GM21423 (cell line): ENCODE results near the gene ELP5.

Experiments
- ATAC-seq: cut with Tn5 transposase; IDR thresholded peaks from one replicate; pipeline ENCODE4 v1.9.1; 2021; ENCODE audit warnings: mild to moderate bottlenecking, moderate library complexity; ENCODE audit not compliant: unreplicated experiment

Gene ELP5

GRCh38 chr17:7218758-7219157 lies 33.3 kb upstream of the ELP5 start:
- no peak for ATAC-seq

- ATAC-seq: no peak
These were observed 32.7 kb upstream of the ELP5 start for GRCh38 chr17:7219229-7219811.

- ATAC-seq: peak; percentile 70
These were observed 32.0 kb upstream of the ELP5 start, which contains the start of the genes ACADVL and DLG4 for GRCh38 chr17:7219812-7220592. Gene ACADVL, plus strand, starts transcription at chr17:7219938. Its CDS starts 47 bp downstream, at chr17:7219985. Gene DLG4, minus strand, starts transcription at chr17:7219836.

- ATAC-seq: no peak
These were observed 31.3 kb upstream of the ELP5 start for GRCh38 chr17:7220593-7221277.

GRCh38 chr17:7221278-7222092 lies 30.5 kb upstream of the ELP5 start:
- no peak for ATAC-seq

- no peak for ATAC-seq
These were observed 29.7 kb upstream of the ELP5 start for GRCh38 chr17:7222093-7222971.

- no peak for ATAC-seq
These were observed 29.1 kb upstream of the ELP5 start for GRCh38 chr17:7222972-7223292.

GRCh38 chr17:7223375-7223774 lies 28.6 kb upstream of the ELP5 start:
- ATAC-seq: no peak

- ATAC-seq: no peak
These were observed 27.9 kb upstream of the ELP5 start for GRCh38 chr17:7224110-7224509.

GRCh38 chr17:7224661-7225111 lies 27.3 kb upstream of the ELP5 start:
- ATAC-seq: no peak

GRCh38 chr17:7225711-7226331 lies 26.2 kb upstream of the ELP5 start:
- no peak for ATAC-seq

GRCh38 chr17:7226721-7227710 lies 25.0 kb upstream of the ELP5 start:
- no peak for ATAC-seq

- ATAC-seq: no peak
These were observed 23.1 kb upstream of the ELP5 start for GRCh38 chr17:7228920-7229319.

- ATAC-seq: no peak
These were observed 22.5 kb upstream of the ELP5 start for GRCh38 chr17:7229504-7229903.

- no peak for ATAC-seq
These were observed 19.9 kb upstream of the ELP5 start for GRCh38 chr17:7232114-7232513.

GRCh38 chr17:7233701-7234082 lies 18.3 kb upstream of the ELP5 start:
- ATAC-seq: no peak

- peak; percentile 51 for ATAC-seq
These were observed 17.7 kb upstream of the ELP5 start, which contains the start of gene DVL2 for GRCh38 chr17:7234083-7234951. Gene DVL2, minus strand, starts transcription at chr17:7234517. Its CDS starts 255 bp downstream, at chr17:7234262.
